Stomach smooth muscle (tissue), 2 donors: ENCODE measurements around the gene PITX1.
"Not testable (repeated sequence)": the region's sequence is repeated elsewhere in the genome, so short reads cannot be mapped to it uniquely, and the experiment has no call there.

Experiments used
- H3K27ac ChIP-seq: one replicate; pipeline ENCODE4 v1.7.0; 2013; ENCODE audit warnings: mild to moderate bottlenecking, low read length, inconsistent platforms
- H3K27me3 ChIP-seq, 2 donors: one replicate each; pipeline ENCODE4 v1.7.0; 2013; ENCODE audit warnings: low read length in 2 of 2; ENCODE audit not compliant: insufficient read depth in 2 of 2, control insufficient read depth in 1 of 2
- H3K36me3 ChIP-seq, 2 donors: one replicate each; pipeline ENCODE4 v1.7.0; 2013; ENCODE audit warnings: low read length in 2 of 2; ENCODE audit not compliant: control insufficient read depth in 2 of 2, insufficient read depth in 2 of 2
- H3K4me1 ChIP-seq: one replicate; pipeline ENCODE4 v1.7.0; 2013; ENCODE audit warnings: low read length; ENCODE audit not compliant: control insufficient read depth, insufficient read depth
- H3K4me3 ChIP-seq, 2 donors: one replicate each; pipeline ENCODE4 v1.7.0; 2013; ENCODE audit warnings: low read length in 2 of 2
- H3K9ac ChIP-seq, 2 donors: one replicate each; pipeline ENCODE4 v1.7.0; 2013; ENCODE audit warnings: low read length in 2 of 2, mild to moderate bottlenecking in 1 of 2
- H3K9me3 ChIP-seq, 2 donors: one replicate each; pipeline ENCODE4 v1.7.0; 2013; ENCODE audit warnings: low read length in 2 of 2; ENCODE audit not compliant: control insufficient read depth in 2 of 2
- donor health status: healthy.
- donor health status: Pancreatic carcinoma.

Gene PITX1

GRCh38 chr5:135033901-135034235 is at the start of gene PITX1:
Gene PITX1 (minus strand): TSS chr5:135034228. CDS start chr5:135033881, 347 bp downstream.
- H3K27ac ChIP-seq: no peak within 1 kb of the TSS
- peaks cover 82 to 95% of the 10 kb centered on the region in 2 donors for H3K27me3 ChIP-seq

GRCh38 chr5:135083334-135083733 is 49.3 kb upstream of the PITX1 start:
- H3K27ac ChIP-seq, H3K9ac ChIP-seq, H3K36me3 ChIP-seq, H3K4me3 ChIP-seq, H3K27me3 ChIP-seq, H3K9me3 ChIP-seq, H3K4me1 ChIP-seq: not testable (repeated sequence)

More at GRCh38 chr5:135033901-135034235, at the start of gene PITX1:
- Histone ChIP-seq H3K36me3 (no peaks in the 10 kb centered on the region), H3K9ac (peak within 1 kb of the TSS; percentile 13 to 29), H3K9me3 (no peaks in the 10 kb centered on the region), H3K4me3 (peak within 1 kb of the TSS; percentile 58 to 73), H3K4me1 (peaks cover 32% of the 10 kb centered on the region)

GRCh38 chr5:135081240-135081639 is 47.2 kb upstream of the PITX1 start:
- no peaks in the 10 kb centered on the region for H3K27me3 ChIP-seq
- H3K36me3 ChIP-seq: no peaks in the 10 kb centered on the region
- no peak overlapping the region for H3K27ac ChIP-seq
- H3K4me3 ChIP-seq: no peak overlapping the region
- H3K9ac ChIP-seq: no peak overlapping the region
- peaks cover 7 to 9% of the 10 kb centered on the region in 2 donors for H3K9me3 ChIP-seq
- no peaks in the 10 kb centered on the region for H3K4me1 ChIP-seq

- peaks cover 4% of the 10 kb centered on the region for H3K4me1 ChIP-seq
- no peaks in the 10 kb centered on the region for H3K36me3 ChIP-seq
- H3K27me3 ChIP-seq: no peaks in the 10 kb centered on the region
- no peak overlapping the region for H3K27ac ChIP-seq
- H3K4me3 ChIP-seq: no peak overlapping the region
- no peak overlapping the region for H3K9ac ChIP-seq
- peaks cover 7 to 9% of the 10 kb centered on the region in 2 donors for H3K9me3 ChIP-seq
Observed at GRCh38 chr5:135079760-135080159, 45.7 kb upstream of the PITX1 start.

GRCh38 chr5:135079099-135079681 is 45.2 kb upstream of the PITX1 start:
- H3K27ac ChIP-seq: no peak overlapping the region
- H3K9ac ChIP-seq: no peak overlapping the region
- peaks cover 7 to 9% of the 10 kb centered on the region in 2 donors for H3K9me3 ChIP-seq
- H3K36me3 ChIP-seq: no peaks in the 10 kb centered on the region
- H3K4me1 ChIP-seq: peaks cover 4% of the 10 kb centered on the region
- no peaks in the 10 kb centered on the region for H3K27me3 ChIP-seq
- H3K4me3 ChIP-seq: no peak overlapping the region

- peaks cover 2 to 8% of the 10 kb centered on the region in 2 donors for H3K9me3 ChIP-seq
- no peaks in the 10 kb centered on the region for H3K36me3 ChIP-seq
- H3K9ac ChIP-seq: no peak overlapping the region
- peaks cover 4% of the 10 kb centered on the region for H3K4me1 ChIP-seq
- no peak overlapping the region for H3K4me3 ChIP-seq
- H3K27me3 ChIP-seq: no peaks in the 10 kb centered on the region
- no peak overlapping the region for H3K27ac ChIP-seq
Observed at GRCh38 chr5:135076801-135077200, 42.8 kb upstream of the PITX1 start.

GRCh38 chr5:135076051-135076491 is 42.0 kb upstream of the PITX1 start:
- H3K9me3 ChIP-seq: peaks cover 0 to 3% of the 10 kb centered on the region in 2 donors
- peaks cover 4% of the 10 kb centered on the region for H3K4me1 ChIP-seq
- H3K27me3 ChIP-seq: no peaks in the 10 kb centered on the region
- H3K4me3 ChIP-seq: no peak overlapping the region
- no peaks in the 10 kb centered on the region for H3K36me3 ChIP-seq
- H3K27ac ChIP-seq: no peak overlapping the region
- no peak overlapping the region for H3K9ac ChIP-seq

- no peaks in the 10 kb centered on the region for H3K9me3 ChIP-seq
- peaks cover 4% of the 10 kb centered on the region for H3K4me1 ChIP-seq
- H3K27ac ChIP-seq: no peak overlapping the region
- no peaks in the 10 kb centered on the region for H3K27me3 ChIP-seq
- H3K4me3 ChIP-seq: no peak overlapping the region
- no peak overlapping the region for H3K9ac ChIP-seq
- H3K36me3 ChIP-seq: no peaks in the 10 kb centered on the region
Observed at GRCh38 chr5:135075621-135076020, 41.6 kb upstream of the PITX1 start.

- Histone ChIP-seq H3K9me3 (no peaks in the 10 kb centered on the region), H3K36me3 (no peaks in the 10 kb centered on the region), H3K27ac (no peak overlapping the region), H3K27me3 (no peaks in the 10 kb centered on the region), H3K4me3 (no peak overlapping the region), H3K9ac (no peak overlapping the region), H3K4me1 (peaks cover 4% of the 10 kb centered on the region)
Observed at GRCh38 chr5:135073761-135074345, 39.8 kb upstream of the PITX1 start.

- no peak overlapping the region for H3K27ac ChIP-seq
- H3K27me3 ChIP-seq: no peaks in the 10 kb centered on the region
- no peaks in the 10 kb centered on the region for H3K9me3 ChIP-seq
- H3K36me3 ChIP-seq: no peaks in the 10 kb centered on the region
- no peak overlapping the region for H3K9ac ChIP-seq
- peaks cover 4% of the 10 kb centered on the region for H3K4me1 ChIP-seq
- H3K4me3 ChIP-seq: no peak overlapping the region
Observed at GRCh38 chr5:135072387-135073281, 38.6 kb upstream of the PITX1 start.
